ENCODE results near the gene DSE.

DSE gene

GRCh38 chr6:116444092-116444491 lies 73.3 kb downstream of the DSE start:
- peak; percentile 28; the same call in 1 of the 2 replicates for TF ChIP-seq RAD21 (IDR thresholded peaks at IDR 0.05; ENCODE audit: low read depth)
- no peak for TF ChIP-seq CREB1 (IDR thresholded peaks at IDR 0.05; ENCODE audit: low read depth)

- TF ChIP-seq ZBTB7A (IDR thresholded peaks at IDR 0.05; ENCODE audit: low read depth): no peak
- TF ChIP-seq CEBPB (IDR thresholded peaks at IDR 0.05): no peak
Observed at GRCh38 chr6:116444575-116444974, 73.8 kb downstream of the DSE start.

- no peak for TF ChIP-seq FOXM1 (IDR thresholded peaks at IDR 0.05; ENCODE audit: borderline replicate concordance, low read depth)
- no peak for TF ChIP-seq CREB1 (IDR thresholded peaks at IDR 0.05; ENCODE audit: low read depth)
Observed at GRCh38 chr6:116445102-116445501, 74.4 kb downstream of the DSE start.

GRCh38 chr6:116446399-116446798 lies 75.7 kb downstream of the DSE start:
- TF ChIP-seq TCF12 (IDR thresholded peaks at IDR 0.05; ENCODE audit: low read depth) (no peak), REST (IDR thresholded peaks at IDR 0.05; ENCODE audit: low read depth) (no peak), CREB1 (IDR thresholded peaks at IDR 0.05; ENCODE audit: low read depth) (no peak), YY1 (IDR thresholded peaks at IDR 0.05; ENCODE audit: low read depth) (no peak), MAX (IDR thresholded peaks at IDR 0.05) (no peak), RAD21 (IDR thresholded peaks at IDR 0.05; ENCODE audit: low read depth) (no peak), ZBTB7A (IDR thresholded peaks at IDR 0.05; ENCODE audit: low read depth) (no peak), USF1 (IDR thresholded peaks at IDR 0.05) (no peak), TEAD4 (IDR thresholded peaks at IDR 0.05) (no peak), TAF1 (IDR thresholded peaks at IDR 0.05; ENCODE audit: low read depth) (no peak), CEBPB (IDR thresholded peaks at IDR 0.05) (no peak), FOXM1 (IDR thresholded peaks at IDR 0.05; ENCODE audit: borderline replicate concordance, low read depth) (no peak), EP300 (IDR thresholded peaks at IDR 0.05; ENCODE audit: borderline replicate concordance) (no peak), EGR1 (IDR thresholded peaks at IDR 0.05) (no peak), NFIC (IDR thresholded peaks at IDR 0.05) (no peak)

- no peak for TF ChIP-seq EGR1 (IDR thresholded peaks at IDR 0.05)
- no peak for TF ChIP-seq NFIC (IDR thresholded peaks at IDR 0.05)
- no peak for TF ChIP-seq ZBTB7A (IDR thresholded peaks at IDR 0.05; ENCODE audit: low read depth)
- no peak for TF ChIP-seq TEAD4 (IDR thresholded peaks at IDR 0.05)
- TF ChIP-seq CEBPB (IDR thresholded peaks at IDR 0.05): no peak
- TF ChIP-seq TAF1 (IDR thresholded peaks at IDR 0.05; ENCODE audit: low read depth): no peak
- no peak for TF ChIP-seq CREB1 (IDR thresholded peaks at IDR 0.05; ENCODE audit: low read depth)
- TF ChIP-seq FOXM1 (IDR thresholded peaks at IDR 0.05; ENCODE audit: borderline replicate concordance, low read depth): no peak
- no peak for TF ChIP-seq MAX (IDR thresholded peaks at IDR 0.05)
- TF ChIP-seq REST (IDR thresholded peaks at IDR 0.05; ENCODE audit: low read depth): no peak
- no peak for TF ChIP-seq YY1 (IDR thresholded peaks at IDR 0.05; ENCODE audit: low read depth)
- TF ChIP-seq RAD21 (IDR thresholded peaks at IDR 0.05; ENCODE audit: low read depth): no peak
- no peak for TF ChIP-seq TCF12 (IDR thresholded peaks at IDR 0.05; ENCODE audit: low read depth)
- TF ChIP-seq USF1 (IDR thresholded peaks at IDR 0.05): no peak
- no peak for TF ChIP-seq EP300 (IDR thresholded peaks at IDR 0.05; ENCODE audit: borderline replicate concordance)
Observed at GRCh38 chr6:116447052-116447451, 76.3 kb downstream of the DSE start.

GRCh38 chr6:116447496-116448011 lies 76.8 kb downstream of the DSE start:
- TF ChIP-seq EP300 (IDR thresholded peaks at IDR 0.05; ENCODE audit: borderline replicate concordance) (no peak), TAF1 (IDR thresholded peaks at IDR 0.05; ENCODE audit: low read depth) (no peak), ZBTB7A (IDR thresholded peaks at IDR 0.05; ENCODE audit: low read depth) (no peak), MAX (IDR thresholded peaks at IDR 0.05) (no peak), CEBPB (IDR thresholded peaks at IDR 0.05) (no peak), TCF12 (IDR thresholded peaks at IDR 0.05; ENCODE audit: low read depth) (no peak), NFIC (IDR thresholded peaks at IDR 0.05) (no peak), TEAD4 (IDR thresholded peaks at IDR 0.05) (no peak), CREB1 (IDR thresholded peaks at IDR 0.05; ENCODE audit: low read depth) (no peak), FOXM1 (IDR thresholded peaks at IDR 0.05; ENCODE audit: borderline replicate concordance, low read depth) (no peak)
